K562 (cell line): ENCODE results near the gene PARK7. TPM values are rescaled to one million over a fixed set of nuclear protein-coding genes. Genes with fewer than 3 reads are reported as not detected.

ENCODE experiments used
- CBX2 ChIP-seq: fragments of 200-600 bp; sonication (generic); IDR thresholded peaks from one replicate; pipeline ENCODE4 v1.6.1; 2012; ENCODE audit warnings: mild to moderate bottlenecking, low read length, inconsistent platforms; ENCODE audit not compliant: insufficient read depth, poor library complexity, severe bottlenecking
- CHD2 ChIP-seq: IDR thresholded peaks from 2 replicates; pipeline ENCODE4 v1.6.1; 2011; ENCODE audit warnings: low read depth, low read length
- ELF1 ChIP-seq: fragments of 200-800 bp; sonication (Bioruptor generic); IDR thresholded peaks from 2 replicates; pipeline ENCODE4 v1.6.1; 2016; ENCODE audit warnings: missing genetic modification characterization, missing compliant biosample characterization
- HNRNPUL1 ChIP-seq: fragments of 200-400 bp; formaldehyde crosslinking; IDR thresholded peaks from 2 replicates; pipeline ENCODE4 v1.6.1; 2017; ENCODE audit warnings: low read length
- LARP7 ChIP-seq: fragments of 450-650 bp; IDR thresholded peaks from 2 replicates; pipeline ENCODE4 v1.6.1; 2016
- MYBL2 ChIP-seq, 2 experiments: fragments of 450-650 bp in 1 of 2; sonication (generic) in 1 of 2; formaldehyde crosslinking in 1 of 2; IDR thresholded peaks; 2 replicates each; pipeline versions ENCODE4 v1.6.1 to v1.8.1; 2017 to 2022; ENCODE audit warnings: borderline replicate concordance in 1 of 2, inconsistent platforms in 1 of 2, low read depth in 1 of 2, mild to moderate bottlenecking in 1 of 2, missing genetic modification reagents in 1 of 2, moderate library complexity in 1 of 2
- MYC ChIP-seq, 2 experiments: fragments of 250-450 bp in 1 of 2; sonication (Bioruptor Pico) in 1 of 2; IDR thresholded peaks; 2 replicates each; pipeline versions ENCODE4 v1.5.1 to v1.6.1; 2012 to 2021; ENCODE audit warnings: low read depth in 2 of 2, borderline replicate concordance in 1 of 2, improper control_type of control experiment in 1 of 2, low read length in 1 of 2, mild to moderate bottlenecking in 1 of 2, moderate library complexity in 1 of 2
- NR3C1 ChIP-seq: sonication (generic); formaldehyde crosslinking; IDR thresholded peaks from 2 replicates; pipeline ENCODE4 v1.8.1; 2022; ENCODE audit warnings: missing genetic modification reagents
- PHTF2 ChIP-seq: fragments of 250-450 bp; sonication (Bioruptor Pico); IDR thresholded peaks from 2 replicates; pipeline ENCODE4 v1.5.0; 2021; ENCODE audit warnings: mild to moderate bottlenecking
- POLR2AphosphoS5 ChIP-seq: IDR thresholded peaks from 2 replicates; pipeline ENCODE4 v1.6.1; 2011; ENCODE audit warnings: mild to moderate bottlenecking, low read depth, low read length, moderate library complexity; ENCODE audit not compliant: control insufficient read depth, insufficient read depth
- STAT5A ChIP-seq: IDR thresholded peaks from 2 replicates; pipeline ENCODE4 v1.6.1; 2012; ENCODE audit warnings: low read length, inconsistent platforms, borderline replicate concordance
- TAF15 ChIP-seq: fragments of 200-400 bp; formaldehyde crosslinking; IDR thresholded peaks from 2 replicates; pipeline ENCODE4 v1.6.1; 2017; ENCODE audit warnings: mild to moderate bottlenecking, low read depth, low read length, moderate library complexity
- TCF7L2 ChIP-seq: fragments of 150-350 bp; IDR thresholded peaks from 2 replicates; pipeline ENCODE4 v1.6.1; 2016; ENCODE audit warnings: low read depth, mild to moderate bottlenecking, low read length, moderate library complexity
- ZNF24 ChIP-seq: fragments of 450-650 bp; IDR thresholded peaks from 2 replicates; pipeline ENCODE4 v1.6.1; 2016
- polyA plus RNA-seq, 8 experiments: library from polyadenylated mRNA; depleted of rRNA in 4 of 8; stranded (reverse) in 5 of 8; unstranded in 3 of 8; fragments of >200 nt; fragmentation: Nextera tagmentation in 2 of 8; fragmentation: Illumina TruSeq in 1 of 8; extraction: Ambion mirVana in 2 of 8; extraction: Trizol in 1 of 8; gene quantifications; 2 replicates each; pipeline versions ENCODE4 v1.2.1 to v1.2.3, GENCODE V29; 2011 to 2014; ENCODE audit warnings: inconsistent platforms in 1 of 8, missing spikeins in 1 of 8
- total RNA-seq, 7 experiments: library from RNA; depleted of rRNA in 6 of 7; stranded (reverse); fragments of >200 nt in 6 of 7; fragmentation: Illumina TruSeq in 2 of 7; extraction: Trizol in 2 of 7; gene quantifications; 2 replicates each; pipeline versions ENCODE4 v1.2.1 to v1.2.3, GENCODE V29; 2011 to 2021; ENCODE audit warnings: low replicate concordance in 1 of 7
- TF ChIP-seq, protein P1 (sequence below), 2 experiments: fragments of 450-650 bp; formaldehyde crosslinking in 1 of 2; IDR thresholded peaks; 2 replicates each; pipeline versions ENCODE4 v1.4.0 to v1.6.1; 2014 to 2020; ENCODE audit warnings: mild to moderate bottlenecking in 2 of 2, borderline replicate concordance in 1 of 2, low read depth in 1 of 2
- TF ChIP-seq, protein P2 (sequence below), 3 experiments: IDR thresholded peaks in 2 of 3; conservative IDR thresholded peaks in 1 of 3; 2 replicates each; pipeline ENCODE4 v1.5.1; 2011 to 2012; ENCODE audit warnings: low read length in 3 of 3, mild to moderate bottlenecking in 3 of 3, control low read depth in 2 of 3, improper control_type of control experiment in 1 of 3, inconsistent platforms in 1 of 3, low read depth in 1 of 3, mixed read lengths in 1 of 3, moderate library complexity in 1 of 3; ENCODE audit not compliant: insufficient read depth in 2 of 3
- TF ChIP-seq, protein P3 (sequence below): fragments of 250-450 bp; sonication (Bioruptor Pico); IDR thresholded peaks from 2 replicates; pipeline ENCODE4 v1.6.1; 2021; ENCODE audit warnings: mild to moderate bottlenecking

The PARK7 gene
- total and polyA plus RNA-seq, 9 of the 15 experiments (the other 6 are each of a cell fraction or from before 2014, with no cell fraction given) = 374 to 1,298 (median 484) TPM

DNA sequence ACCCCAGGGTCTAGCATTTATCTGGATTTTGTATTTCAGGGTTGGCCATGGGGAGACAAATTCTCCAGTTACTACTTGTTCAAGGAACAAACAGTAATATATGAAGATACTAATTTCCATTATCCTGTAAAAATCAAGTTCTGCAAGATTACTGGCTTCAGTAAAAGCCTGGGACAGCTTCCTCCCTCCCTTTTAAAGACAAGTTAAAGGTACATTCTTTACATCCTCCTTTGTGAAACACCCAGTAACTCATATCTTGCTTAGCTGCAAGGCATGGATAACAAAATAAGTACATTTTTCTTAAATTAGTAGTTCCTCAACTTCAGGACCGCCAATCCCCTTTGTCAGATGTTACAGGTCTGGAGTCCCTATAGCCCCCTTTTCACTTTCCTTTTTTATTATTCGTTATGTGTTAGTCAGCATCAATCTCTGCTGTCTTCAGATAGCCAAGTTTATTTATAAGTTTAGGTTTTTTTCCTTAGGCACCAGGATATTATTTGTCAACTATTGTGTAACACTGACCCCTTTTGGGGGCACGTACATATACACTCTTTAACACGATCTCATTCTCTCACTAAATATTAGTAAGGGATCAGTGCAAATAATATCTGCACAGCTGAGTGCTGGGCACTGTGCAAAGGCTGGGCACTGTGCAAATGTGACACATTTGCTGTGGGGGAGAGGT lies 54.8 kb downstream of the PARK7 start (continued):
- TF ChIP-seq MYBL2 (IDR thresholded peaks at IDR 0.05; ENCODE audit: low read depth) (no peak), MYBL2 (CRISPR knock-in tag; IDR thresholded peaks at IDR 0.05; ENCODE audit: borderline replicate concordance) (no peak), CBX2 (no peak), HNRNPUL1 (no peak), NR3C1 (CRISPR knock-in tag) (no peak), CHD2 (no peak), MYC (IDR thresholded peaks at IDR 0.05; ENCODE audit: low read depth, low read length) (no peak), MYC (CRISPR knock-in tag; IDR thresholded peaks at IDR 0.05; ENCODE audit: borderline replicate concordance, low read depth) (no peak), ZNF24 (no peak), TCF7L2 (no peak), PHTF2 (CRISPR knock-in tag) (no peak), LARP7 (no peak), ELF1 (tag) (no peak), STAT5A (no peak), POLR2AphosphoS5 (no peak), TAF15 (no peak)
- TF ChIP-seq, protein P1, sequence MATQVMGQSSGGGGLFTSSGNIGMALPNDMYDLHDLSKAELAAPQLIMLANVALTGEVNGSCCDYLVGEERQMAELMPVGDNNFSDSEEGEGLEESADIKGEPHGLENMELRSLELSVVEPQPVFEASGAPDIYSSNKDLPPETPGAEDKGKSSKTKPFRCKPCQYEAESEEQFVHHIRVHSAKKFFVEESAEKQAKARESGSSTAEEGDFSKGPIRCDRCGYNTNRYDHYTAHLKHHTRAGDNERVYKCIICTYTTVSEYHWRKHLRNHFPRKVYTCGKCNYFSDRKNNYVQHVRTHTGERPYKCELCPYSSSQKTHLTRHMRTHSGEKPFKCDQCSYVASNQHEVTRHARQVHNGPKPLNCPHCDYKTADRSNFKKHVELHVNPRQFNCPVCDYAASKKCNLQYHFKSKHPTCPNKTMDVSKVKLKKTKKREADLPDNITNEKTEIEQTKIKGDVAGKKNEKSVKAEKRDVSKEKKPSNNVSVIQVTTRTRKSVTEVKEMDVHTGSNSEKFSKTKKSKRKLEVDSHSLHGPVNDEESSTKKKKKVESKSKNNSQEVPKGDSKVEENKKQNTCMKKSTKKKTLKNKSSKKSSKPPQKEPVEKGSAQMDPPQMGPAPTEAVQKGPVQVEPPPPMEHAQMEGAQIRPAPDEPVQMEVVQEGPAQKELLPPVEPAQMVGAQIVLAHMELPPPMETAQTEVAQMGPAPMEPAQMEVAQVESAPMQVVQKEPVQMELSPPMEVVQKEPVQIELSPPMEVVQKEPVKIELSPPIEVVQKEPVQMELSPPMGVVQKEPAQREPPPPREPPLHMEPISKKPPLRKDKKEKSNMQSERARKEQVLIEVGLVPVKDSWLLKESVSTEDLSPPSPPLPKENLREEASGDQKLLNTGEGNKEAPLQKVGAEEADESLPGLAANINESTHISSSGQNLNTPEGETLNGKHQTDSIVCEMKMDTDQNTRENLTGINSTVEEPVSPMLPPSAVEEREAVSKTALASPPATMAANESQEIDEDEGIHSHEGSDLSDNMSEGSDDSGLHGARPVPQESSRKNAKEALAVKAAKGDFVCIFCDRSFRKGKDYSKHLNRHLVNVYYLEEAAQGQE (IDR thresholded peaks at IDR 0.05; ENCODE audit: borderline replicate concordance) = peak; percentile 30; the same call in 1 of the 2 replicates
- TF ChIP-seq, protein P1 (CRISPR knock-in tag; IDR thresholded peaks at IDR 0.05; ENCODE audit: low read depth) = no peak
- TF ChIP-seq, protein P2, sequence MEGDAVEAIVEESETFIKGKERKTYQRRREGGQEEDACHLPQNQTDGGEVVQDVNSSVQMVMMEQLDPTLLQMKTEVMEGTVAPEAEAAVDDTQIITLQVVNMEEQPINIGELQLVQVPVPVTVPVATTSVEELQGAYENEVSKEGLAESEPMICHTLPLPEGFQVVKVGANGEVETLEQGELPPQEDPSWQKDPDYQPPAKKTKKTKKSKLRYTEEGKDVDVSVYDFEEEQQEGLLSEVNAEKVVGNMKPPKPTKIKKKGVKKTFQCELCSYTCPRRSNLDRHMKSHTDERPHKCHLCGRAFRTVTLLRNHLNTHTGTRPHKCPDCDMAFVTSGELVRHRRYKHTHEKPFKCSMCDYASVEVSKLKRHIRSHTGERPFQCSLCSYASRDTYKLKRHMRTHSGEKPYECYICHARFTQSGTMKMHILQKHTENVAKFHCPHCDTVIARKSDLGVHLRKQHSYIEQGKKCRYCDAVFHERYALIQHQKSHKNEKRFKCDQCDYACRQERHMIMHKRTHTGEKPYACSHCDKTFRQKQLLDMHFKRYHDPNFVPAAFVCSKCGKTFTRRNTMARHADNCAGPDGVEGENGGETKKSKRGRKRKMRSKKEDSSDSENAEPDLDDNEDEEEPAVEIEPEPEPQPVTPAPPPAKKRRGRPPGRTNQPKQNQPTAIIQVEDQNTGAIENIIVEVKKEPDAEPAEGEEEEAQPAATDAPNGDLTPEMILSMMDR (IDR thresholded peaks at IDR 0.05 in 2 of 3, conservative IDR thresholded peaks at IDR 0.05 in 1 of 3; ENCODE audit: insufficient read depth in 2 of 3, low read depth in 1 of 3, low read length in 3 of 3) = peak; percentile 40 to 73 (median 51); a peak in 5 of 6 replicates
- TF ChIP-seq, protein P3, sequence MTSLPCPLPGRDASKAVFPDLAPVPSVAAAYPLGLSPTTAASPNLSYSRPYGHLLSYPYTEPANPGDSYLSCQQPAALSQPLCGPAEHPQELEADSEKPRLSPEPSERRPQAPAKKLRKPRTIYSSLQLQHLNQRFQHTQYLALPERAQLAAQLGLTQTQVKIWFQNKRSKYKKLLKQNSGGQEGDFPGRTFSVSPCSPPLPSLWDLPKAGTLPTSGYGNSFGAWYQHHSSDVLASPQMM (CRISPR knock-in tag) = no peak
